Measurements from ENCODE around the gene PCBP3.
A peak's percentile ranks its signal among the peaks of the same experiment; 100 is the strongest.

The PCBP3 gene

DNA sequence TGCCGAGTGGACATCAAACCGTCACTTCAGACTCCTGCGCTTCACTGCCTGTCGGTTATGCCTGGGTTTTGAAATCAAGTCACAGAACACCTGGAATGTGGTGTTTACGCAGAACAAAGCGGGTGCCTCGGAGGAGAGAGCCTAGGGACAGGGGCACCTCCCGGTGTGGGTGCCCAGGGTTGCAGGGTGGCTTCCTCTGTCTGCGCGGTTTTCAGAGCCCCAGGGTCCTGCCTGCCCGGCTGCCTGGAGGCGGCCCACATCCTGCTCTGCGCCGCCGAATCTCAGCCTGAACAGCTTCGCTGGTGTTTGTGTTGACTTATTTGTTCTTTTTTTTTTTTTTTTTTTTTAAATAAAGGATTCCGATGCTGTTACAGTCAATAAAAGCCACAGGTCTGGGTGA is 224.6 kb downstream of the PCBP3 start:
- no peak for DNase-seq

DNA sequence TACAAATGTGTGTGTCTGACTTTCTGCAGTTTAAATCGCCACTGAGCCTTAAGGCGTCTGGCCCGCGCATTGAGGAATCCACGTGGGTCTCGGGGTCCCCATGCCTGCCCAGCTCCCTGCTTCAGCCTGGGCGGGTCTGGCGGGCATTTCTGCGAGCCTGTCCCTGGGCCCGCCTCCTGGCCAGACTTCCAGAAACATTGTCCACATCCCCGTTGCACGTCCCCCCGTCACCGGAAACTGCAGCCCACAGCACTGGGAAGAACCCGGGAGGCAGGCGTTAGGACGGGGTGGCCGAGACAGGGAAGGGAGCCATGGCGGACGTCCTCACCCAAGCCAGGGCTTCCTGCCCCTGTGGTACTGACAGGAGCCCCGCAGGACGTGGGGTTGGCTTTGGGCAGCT is 225.0 kb downstream of the PCBP3 start:
- DNase-seq: no peak

DNA sequence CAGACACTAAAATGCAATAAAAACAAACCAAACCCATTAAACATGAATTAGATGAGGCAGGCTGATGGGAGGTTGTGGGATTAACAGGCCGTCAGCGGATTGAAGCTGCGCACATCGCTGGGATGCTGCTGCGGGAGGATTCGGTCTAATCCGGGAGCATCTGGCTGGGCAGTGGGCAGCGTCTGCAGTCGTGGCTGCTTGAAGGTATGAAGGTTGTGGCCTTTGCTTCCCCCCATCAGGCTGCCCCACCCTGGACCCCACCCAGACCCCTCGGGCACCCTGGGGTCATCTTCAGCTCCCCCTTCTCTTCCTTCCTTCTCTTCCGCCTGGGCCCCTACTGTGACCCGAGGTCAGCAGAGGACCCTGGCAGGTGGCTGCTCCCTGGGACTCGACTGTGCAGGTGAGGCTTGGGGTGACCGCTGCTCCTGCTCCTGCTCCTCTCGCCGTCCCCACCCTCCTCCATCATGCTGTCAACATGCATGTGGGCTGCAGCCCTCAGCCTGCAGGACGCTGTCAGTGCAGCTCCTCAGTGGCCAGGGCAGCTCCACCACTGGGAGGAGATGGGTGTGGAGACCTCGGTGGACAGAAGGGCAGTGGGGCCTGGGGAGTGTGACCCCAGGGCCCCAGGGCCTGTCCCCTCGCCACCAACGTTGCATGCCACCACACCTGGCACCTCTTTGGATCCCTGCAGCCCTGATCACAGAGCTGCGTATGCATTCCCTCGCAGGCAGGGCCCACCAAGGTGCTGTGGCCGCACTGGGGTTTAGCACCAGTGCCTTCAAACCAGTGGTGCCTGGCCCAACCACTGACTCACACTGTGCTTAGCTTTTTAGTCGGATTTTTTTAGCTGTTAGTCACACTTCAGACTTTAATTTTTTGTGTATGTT is 225.8 kb downstream of the PCBP3 start:
- DNase-seq: no peak

DNA sequence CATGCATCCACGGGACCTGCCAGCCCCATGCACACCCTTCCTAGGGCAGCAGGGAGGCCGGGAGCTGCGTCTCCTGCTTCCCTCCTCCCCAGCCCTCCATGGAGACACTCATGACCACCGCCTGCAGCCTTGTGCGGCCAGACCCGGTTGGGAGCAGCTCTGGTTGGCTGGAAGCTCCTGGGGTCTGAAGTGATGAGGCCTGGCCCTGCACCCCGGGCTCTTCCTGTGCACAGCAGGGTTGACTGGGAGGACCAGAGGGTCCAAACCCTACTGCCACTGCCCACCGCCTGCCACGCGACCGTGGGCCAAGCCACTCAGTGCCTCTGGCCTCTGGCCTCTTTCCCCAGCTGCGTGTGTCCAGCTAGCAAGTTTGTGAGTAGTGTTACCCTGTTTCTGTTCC is 226.9 kb downstream of the PCBP3 start:
- DNase-seq: no peak

DNA sequence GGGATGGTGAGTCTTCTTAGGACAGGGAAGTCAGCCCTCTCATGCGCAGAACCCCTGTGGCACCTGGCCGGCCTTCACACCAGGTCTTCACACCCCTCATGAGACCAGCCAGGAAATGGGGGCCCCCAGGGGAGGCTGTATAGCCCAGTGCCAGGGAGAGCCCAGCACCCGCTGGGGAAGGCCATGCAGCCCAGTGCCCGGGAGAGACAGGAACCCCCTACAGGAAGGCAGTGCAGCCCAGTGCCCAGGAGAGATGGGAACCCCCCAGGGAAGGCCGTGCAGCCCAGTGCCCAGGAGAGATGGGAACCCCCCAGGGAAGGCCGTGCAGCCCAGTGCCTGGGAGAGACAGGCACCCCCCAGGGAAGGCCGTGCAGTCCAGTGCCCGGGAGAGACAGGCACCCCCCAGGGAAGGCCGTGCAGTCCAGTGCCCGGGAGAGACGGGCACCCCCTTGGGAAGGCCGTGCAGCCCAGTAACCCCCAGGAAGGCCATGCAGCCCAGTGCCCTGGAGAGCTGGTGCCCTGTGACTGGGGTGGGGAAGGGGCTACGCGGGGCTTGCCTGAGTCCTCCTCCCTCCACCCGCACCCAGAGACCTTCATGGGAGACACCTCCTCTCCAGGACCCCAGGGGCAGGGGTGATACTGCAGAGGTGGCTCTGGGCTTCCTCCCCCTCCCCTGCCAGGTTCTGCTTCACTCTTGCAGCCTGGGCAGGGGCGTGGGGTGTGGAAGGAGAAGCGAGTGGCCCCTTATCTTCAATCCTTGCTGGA is 227.5 kb downstream of the PCBP3 start:
- no peak for DNase-seq

DNA sequence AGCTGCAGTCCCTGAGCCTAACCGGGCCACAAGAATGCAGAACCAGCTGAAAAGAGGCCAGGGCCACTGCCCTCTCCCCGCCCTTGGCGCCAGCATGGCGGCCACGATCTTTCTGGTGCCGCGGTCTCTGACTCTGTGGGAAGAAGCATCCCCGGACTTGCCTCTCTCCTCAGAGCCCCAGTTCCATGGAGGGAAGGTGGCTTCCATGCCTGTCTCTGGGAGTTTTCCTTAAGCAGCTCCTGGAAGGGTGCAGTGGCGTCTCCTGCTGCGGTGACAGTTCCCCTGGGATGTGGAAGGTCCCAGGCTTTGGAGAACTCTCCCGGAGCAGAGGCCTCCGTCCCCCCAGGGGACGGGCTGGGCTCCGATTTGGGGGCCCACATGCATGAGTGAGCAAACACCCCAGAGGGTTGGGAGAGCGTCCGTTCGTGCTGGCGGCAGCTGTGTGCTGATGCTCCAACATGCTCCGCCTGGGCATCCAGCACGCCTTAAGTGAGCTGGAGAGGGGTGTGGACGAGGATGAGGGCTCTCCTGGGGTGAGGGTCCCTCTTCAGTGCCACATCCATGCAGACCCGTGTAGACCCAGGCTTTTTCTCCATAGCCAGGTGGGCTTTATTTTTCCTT is 228.2 kb downstream of the PCBP3 start:
- DNase-seq: no peak

DNA sequence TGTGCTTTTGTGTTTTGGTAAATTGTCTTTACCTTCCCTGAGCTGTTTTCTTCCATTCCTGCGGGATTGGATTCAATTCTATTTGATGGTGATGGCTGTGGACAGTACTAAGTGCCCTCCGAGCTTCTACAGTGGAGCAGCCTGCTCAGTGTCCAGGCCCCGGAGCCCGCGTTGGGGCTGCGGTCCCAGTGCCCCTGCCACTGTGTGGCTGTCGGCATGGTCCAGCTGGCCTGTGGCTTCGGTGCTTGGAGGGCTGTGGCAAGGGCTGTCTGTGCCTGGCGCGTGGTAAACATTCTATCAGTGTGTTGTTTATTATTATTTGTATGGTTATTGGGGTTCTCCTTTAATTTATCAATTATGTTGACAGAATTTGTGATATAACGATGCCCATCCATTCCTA is 228.9 kb downstream of the PCBP3 start:
- DNase-seq: no peak

DNA sequence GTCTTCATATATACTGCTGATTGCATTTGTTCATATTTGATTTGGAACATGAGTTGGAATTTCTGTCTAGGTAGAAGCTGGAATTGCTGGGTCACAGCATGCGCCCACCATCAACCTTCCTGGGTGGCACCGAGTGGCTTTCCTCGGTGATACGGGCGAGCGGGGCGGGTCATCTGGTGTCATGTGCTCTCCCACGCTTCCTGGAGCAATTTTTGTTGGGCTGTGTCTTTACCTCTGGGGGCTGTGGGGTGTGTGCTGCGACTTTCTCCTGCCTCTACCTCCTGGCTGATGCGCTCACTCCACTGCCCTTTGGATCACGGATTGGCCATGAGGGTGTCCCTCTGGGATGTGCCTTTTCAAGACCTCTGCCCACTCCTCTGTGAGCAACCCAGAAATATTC is 229.4 kb downstream of the PCBP3 start:
- no peak for DNase-seq

DNA sequence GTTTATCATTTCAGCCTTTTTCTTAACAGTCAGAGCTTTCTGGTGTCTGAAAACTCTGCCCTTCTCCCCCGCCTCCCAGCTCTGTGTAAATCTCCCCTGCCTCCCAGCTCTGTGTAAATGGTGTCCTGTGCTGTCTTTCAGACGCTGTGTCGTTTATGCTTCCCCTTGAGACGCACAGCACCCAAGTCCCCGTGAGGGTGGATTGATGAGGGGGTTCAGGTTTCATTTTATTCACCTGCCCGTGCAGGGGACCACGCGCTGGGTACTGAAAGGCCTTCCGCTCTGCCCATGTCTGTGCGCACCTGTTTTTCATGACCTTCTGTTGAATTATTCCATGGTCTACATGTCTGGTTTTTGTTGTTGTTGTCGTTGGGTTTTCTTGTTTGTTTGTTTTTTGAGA is 229.9 kb downstream of the PCBP3 start:
- no peak for DNase-seq

DNA sequence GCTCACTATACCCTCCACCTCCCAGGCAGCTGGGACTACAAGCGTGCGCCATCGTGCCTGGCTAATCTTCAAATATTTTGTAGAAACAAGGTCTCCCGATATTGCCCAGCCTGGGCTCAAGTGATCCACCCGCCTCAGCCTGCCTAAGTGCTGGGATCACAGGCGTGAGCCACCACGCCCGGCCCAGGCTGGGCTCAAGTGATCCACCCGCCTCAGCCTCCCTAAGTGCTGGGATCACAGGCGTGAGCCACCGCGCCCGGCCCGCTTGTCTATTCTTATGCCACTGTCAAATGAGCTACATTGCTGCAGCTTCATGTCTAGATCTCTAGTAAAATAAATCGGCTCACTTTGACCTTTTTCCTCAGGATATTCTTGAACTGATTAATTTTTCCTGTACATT is 230.3 kb downstream of the PCBP3 start:
- no peak for DNase-seq

DNA sequence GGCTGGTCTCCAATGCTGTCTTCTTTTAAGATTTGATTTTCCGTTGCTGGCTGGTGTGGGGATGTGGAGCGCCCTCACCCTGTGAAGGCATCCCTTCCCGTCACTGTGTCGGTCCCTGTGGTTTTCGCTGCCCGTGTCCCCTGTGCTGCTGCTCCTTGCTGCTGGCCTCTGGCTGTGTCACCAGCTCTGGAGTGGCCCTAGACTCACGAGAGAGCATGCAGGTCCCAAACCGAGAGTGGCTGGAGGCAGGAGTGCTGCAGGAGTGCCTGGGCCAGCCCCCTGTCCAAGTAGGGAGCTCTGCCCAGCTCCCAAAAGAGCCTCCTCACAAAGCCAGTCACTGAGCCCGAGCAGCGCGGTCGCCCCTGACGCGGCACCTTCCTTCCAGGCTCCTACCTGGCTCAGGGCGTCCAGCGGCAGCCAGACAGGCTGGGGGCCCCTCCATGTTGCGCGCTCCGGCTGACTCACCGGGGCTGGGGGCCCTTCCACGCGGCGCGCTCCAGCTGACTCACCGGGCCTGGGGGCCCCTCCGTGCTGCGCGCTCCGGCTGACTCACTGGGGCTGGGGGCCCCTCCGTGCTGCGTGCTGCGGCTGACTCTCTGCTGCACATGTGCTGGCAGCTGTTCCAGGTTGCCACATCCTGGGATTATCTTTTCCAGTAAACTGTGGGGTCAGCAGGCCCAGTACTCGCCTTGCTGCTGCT is 231.3 kb downstream of the PCBP3 start:
- no peak for DNase-seq

DNA sequence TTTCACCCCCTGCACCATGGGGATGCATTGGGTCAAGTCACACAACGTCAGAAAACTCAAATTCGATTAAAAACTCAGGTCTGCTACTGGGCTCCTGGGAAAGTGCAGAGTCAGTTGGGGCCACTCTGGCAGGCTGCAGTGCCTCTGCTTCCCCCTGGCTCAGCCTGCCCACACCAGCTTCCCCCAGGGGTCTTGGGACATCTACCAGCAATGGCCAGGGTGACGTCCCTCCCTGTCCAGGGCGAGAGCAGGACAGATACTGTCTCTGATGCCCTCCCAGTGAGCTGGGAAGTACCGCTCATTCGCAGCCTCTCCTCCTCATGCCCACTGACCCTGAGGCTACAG is 231.9 kb downstream of the PCBP3 start:
- no peak for DNase-seq

DNA sequence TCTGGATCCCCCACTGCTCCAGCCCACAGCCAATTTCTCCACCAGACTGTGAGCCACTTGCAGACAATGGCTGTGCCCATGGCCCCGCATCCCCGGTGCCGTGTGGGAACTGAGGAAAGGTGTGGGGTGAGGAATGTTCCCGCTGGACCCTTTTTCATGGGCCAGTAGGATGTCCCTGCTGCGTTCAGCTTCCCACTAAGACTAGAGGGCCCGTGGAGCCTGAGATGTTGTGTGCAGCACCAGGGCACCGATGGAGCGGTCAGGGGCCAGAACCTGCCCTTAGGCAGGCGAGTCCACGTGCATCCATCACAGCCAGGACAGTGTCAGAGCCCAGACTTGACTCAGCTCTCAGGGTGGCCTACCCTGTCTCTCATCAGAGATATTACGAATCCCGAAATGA is 232.4 kb downstream of the PCBP3 start:
- DNase-seq: no peak

DNA sequence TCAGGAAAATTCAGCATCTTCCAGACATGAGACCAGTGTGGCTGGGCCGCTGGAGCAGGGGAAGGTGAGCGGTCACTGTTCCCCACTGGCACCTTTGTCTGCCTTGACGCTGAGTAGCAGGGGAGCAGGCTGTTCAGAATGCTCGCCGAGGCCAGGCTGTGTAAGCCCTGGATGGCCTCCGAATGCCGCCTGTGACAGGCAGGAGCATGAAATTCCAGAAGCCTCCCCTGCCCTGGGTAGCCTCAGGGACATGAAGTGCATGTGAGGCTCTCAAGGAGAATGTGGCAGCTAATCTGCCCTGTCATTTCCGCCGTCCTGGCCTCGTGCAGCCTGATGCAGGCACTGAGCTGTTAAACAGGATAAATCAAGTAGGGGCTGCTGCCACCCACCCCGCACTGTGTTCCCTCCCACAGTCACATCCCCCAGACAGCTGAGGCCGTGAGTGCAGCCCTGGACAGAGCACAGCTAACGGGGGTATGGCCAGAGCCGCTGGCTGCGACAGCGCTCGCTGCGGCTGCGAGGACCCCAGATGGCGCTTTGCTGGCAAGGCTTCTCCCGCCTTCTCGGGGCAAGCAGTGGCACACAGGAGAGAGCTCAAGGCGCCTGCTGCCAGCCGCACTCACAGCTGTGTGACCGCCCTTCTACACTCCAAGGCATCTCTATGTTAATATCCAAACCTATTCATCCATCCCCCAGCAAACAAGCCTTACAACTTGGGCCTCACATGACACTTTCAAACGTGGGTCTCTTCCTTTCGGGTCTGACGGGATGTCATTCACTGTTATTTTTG is 233.1 kb downstream of the PCBP3 start:
- no peak for DNase-seq

DNA sequence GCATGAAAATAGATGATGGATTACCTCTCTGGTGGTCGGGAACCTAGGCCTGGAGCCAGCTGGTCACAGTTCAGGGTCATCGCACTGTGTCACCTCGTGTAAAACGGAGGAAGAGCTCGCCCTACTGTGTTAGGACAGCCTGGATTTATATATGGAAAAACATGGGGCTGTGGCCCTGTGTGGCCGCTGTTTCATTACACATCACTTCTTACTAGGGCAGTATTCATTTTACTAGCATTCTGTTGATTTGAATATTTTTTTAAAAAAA is 233.6 kb downstream of the PCBP3 start:
- DNase-seq: no peak

DNA sequence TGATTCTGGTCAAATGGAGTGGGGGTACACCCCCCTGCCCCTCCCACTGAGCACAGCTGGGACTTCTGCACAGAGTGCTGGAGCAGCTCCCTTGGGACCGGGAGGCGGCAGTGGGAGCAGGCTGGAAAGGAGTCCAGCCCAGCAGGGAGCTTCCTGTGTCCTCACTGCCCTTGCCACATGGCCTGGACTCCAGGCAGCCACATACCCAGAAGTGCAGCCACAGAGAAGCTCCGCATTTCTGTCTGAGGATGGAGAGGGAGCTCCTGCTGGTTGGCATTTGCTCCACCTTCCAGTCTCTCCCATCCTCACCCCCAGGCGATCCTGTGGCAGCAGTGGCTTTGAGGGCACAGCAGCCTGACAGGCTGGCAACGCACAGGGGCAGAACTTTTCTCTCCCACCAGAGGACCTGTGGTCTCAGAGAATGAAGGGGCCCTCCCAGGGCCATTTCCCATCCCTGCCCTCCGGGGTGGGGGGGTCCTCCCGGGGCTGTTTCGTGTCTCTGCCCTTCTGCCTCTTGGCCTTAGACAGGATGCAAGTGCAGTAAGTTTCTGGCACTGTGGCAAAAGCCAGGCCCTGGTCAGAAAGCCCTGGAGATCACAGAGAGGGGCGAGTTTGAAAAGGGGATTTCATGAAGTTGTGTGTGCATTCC is 234.4 kb downstream of the PCBP3 start:
- no peak for DNase-seq

DNA sequence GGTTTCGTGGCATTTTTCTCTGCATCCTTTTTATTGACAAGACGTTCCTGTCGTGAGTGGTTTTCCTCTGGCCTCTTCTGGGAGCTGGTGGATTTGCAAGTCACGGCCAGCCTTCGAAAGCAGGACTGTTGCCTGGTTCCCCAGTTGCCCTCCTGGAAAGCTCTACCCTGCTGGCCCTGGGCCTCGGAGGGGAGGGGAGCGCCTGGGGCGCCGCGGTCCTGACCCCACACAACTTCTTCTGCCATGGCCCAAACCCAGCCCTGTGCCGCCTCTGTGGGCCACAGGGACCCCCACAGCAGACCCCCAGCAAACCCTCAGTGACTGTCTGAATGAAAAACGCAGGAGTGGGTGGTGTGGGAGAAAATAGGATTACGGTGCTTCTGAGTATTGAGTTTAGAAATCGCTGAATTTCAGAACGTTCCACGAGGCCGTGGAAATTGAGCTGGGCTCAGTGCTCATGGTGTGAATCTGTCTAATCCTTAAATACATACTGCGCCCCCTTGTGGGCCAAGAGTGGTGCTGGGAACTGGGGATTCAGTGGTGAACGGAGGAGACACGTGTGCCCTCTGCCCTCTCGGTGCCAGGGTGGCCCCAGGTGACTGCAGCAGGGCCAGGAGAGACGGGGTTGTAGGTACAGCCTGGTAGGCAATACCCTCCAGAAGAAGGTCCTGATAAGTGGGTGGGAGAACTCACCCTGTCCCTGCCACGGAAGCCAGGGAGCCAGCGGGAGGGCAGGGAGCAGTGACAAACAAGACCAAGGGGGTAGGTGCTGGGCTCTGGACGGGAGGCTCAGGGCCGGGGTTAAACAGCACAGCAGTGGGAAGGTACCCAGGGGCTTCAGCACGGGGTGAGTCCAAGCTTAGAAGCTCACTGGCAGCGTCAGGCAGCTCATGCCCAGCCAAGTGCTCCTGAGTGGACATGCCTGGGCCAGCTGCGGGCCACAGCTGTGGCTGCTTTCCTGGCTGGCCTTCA is 236.9 kb downstream of the PCBP3 start:
- DNase-seq: peak; percentile 82

DNA sequence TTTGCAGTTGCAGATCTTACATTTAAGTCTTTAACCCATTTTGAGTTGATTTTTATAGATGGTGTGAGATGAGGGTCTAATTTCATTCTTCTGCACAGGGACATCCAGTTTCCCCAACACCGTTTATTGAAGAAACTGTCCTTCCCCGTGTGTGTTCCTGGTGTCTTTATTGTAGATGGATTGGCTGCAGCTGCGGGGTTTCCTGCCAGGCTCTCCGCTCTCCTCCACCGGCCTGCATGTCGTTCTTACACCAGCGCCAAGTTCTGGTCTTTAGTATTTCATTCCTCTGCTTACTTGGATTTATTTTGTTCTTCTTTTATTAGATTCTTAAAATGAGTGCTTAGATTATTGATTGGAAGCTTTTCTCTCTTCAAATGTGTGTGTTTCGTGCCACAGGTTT is 239.1 kb downstream of the PCBP3 start:
- DNase-seq: no peak

DNA sequence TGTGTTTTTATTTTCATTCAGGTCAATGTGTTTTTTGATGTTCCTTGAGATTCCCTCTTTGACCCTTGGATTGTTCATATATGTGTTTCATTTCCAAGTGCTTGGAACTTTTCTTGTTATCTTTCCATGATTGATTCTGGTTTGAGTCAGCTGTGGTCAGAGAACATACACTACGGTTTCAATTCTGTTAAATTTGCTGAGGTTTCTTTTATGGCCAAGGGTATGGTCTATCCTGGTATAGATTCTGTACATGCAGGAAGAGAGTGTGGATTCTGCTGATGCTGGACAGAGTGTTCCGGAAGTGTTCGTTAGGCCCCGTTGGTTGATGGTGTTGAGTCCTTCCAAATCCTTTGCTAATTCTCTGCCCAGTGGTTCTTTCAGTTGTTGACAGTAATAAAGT is 239.6 kb downstream of the PCBP3 start:
- no peak for DNase-seq

DNA sequence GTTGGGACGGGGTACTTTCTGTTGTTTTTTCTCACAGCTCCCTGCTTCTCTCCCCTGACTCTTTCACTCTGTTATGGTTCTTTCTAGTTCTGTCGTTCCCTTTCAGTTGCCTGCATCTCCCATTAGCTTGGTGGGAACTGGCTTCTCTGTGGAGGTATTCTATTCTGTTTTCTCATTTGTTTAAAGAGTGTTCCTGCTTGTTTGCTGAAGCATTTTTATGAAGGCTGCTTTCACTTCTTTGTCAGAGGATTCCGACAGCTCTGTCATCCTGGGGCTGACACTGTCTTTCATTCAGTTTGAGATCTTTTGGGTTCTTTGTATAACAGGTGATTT is 242.0 kb downstream of the PCBP3 start:
- DNase-seq: no peak

DNA sequence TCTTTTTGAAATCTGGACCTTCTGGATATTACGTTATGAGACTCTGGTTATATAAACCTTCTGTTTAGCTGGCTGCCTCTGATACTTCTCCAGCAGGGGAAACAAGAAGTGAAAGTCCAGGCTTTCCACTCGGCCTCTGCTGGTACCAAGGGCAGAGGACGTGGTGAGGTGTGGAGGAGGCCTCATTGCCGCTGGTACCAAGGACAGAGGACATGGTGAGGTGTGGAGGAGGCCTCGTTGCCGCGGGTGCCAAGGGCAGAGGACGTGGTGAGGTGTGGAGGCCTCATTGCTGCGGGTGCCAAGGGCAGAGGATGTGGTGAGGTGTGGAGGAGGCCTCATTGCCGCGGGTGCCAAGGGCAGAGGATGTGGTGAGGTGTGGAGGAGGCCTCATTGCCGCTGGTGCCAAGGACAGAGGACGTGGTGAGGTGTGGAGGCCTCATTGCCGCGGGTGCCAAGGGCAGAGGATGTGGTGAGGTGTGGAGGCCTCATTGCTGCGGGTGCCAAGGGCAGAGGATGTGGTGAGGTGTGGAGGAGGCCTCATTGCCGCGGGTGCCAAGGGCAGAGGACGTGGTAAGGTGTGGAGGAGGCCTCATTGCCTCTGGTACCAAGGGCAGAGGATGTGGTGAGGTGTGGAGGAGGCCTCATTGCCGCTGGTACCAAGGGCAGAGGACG is 242.5 kb downstream of the PCBP3 start:
- DNase-seq: peak; percentile 58
